ENCODE results near the gene RFX3.

Gene RFX3

DNA sequence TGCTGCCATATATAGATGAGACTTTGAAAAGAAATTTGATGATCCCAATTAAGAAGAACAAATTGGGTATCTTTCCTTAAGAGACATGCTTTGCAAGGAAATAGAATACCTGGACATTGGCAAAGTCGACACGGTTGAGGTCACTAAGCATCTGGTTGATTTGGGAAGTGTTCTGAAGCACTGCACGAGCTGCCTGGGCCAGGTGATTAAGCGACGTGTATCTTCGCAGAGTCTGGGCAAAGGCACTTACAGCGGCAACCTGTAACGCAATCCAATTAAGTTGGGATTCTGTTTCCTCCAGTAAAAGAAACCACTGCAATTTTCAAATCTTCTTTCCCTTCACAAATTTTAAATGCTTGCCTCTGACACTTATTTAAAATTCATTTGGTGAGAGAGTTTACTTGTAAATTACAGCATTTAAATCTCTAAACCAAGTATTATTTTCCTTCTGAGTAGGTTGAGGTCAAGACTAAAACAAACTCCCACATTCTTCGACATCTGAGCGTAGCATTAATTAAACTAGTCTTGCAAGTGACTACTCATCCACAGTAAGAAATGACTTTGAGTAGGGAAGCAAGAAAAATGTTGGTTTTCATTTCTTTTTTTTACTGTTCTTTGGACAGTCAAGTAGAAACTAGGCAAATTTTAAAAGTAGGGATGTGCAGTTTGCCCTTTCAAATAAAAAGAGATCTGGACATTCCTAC, 262.8 kb downstream of the RFX3 start:
- Histone ChIP-seq H3K27me3 (ENCODE audit: control insufficient read depth in 1 of 2, insufficient read depth in 2 of 2, low read length in 2 of 2) (no peaks in the 10 kb centered on the region), H3K36me3 (ENCODE audit: insufficient read depth, low read length) (peaks cover 10% of the 10 kb centered on the region), H3K4me3 (ENCODE audit: low read depth in 1 of 2, low read length in 2 of 2) (no peak overlapping the region), H3K4me1 (ENCODE audit: insufficient read depth, low read length) (no peaks in the 10 kb centered on the region), H3K27ac (ENCODE audit: low read depth, low read length) (no peak overlapping the region), H3K9me3 (ENCODE audit: low read length) (no peaks in the 10 kb centered on the region), H3K9ac (ENCODE audit: low read length) (no peak overlapping the region)

DNA sequence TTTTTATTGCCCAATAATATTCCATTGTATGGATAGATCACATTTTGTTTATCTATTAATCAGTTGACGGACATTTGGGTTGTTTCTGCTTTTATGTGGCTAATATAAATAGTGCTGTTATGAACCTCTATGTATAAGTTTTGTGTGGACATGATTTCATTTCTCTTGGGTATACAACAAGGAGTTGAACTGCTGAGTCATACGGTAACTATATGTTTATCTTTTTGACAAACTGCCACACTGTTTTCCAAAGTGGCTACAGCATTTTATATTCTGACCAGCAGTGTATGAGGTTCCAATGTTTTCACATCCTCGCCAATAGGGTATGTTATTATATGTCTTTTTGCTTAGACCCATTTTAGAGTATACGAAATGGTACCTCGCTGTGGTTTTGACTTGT, 264.3 kb downstream of the RFX3 start:
- no peak overlapping the region for H3K4me3 ChIP-seq (ENCODE audit: low read depth in 1 of 2, low read length in 2 of 2)
- no peak overlapping the region for H3K27ac ChIP-seq (ENCODE audit: low read depth, low read length)
- no peaks in the 10 kb centered on the region for H3K27me3 ChIP-seq (ENCODE audit: control insufficient read depth in 1 of 2, insufficient read depth in 2 of 2, low read length in 2 of 2)
- no peak overlapping the region for H3K9ac ChIP-seq (ENCODE audit: low read length)
- no peaks in the 10 kb centered on the region for H3K4me1 ChIP-seq (ENCODE audit: insufficient read depth, low read length)
- H3K9me3 ChIP-seq (ENCODE audit: low read length), result no peaks in the 10 kb centered on the region
- H3K36me3 ChIP-seq (ENCODE audit: insufficient read depth, low read length), result peaks cover 17% of the 10 kb centered on the region

DNA sequence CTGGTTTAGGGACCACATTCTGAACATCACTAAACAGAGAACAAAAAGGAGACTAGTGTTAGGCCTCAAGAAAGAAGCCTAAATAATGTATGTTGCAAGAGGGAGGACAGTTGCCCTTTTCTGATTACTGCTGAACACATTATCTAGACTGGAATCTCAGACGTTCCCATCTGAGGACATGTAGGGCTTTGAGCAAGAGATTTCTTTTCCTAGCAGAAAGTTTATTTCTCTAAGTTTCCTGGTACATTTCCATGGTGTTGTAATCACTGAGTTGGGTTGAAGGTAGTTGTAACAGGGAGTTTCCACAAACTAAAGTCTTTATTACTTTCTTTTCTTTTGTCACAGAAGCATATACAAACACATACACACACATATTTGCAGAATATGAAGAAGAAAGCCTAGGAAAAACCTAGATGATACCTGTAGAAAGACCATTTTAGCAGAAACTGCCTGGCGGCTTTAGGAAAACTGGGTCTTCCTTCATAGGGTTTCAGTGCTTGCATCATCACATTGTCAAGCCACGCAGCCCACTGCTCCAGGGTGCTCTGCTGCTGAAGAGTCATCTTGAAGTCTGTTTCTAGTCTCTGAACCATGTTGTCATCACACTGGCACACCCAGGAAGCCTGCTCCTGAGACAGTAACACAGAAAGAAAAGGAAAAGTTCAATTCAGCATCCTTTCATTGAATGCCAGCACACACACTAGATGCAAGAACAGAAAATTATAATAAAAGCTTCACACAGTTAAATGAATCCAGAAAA, 269.1 kb downstream of the RFX3 start:
- H3K36me3 ChIP-seq (ENCODE audit: insufficient read depth, low read length), result peaks cover 15% of the 10 kb centered on the region
- no peak overlapping the region for H3K9ac ChIP-seq (ENCODE audit: low read length)
- no peaks in the 10 kb centered on the region for H3K4me1 ChIP-seq (ENCODE audit: insufficient read depth, low read length)
- no peak overlapping the region for H3K27ac ChIP-seq (ENCODE audit: low read depth, low read length)
- no peak overlapping the region for H3K4me3 ChIP-seq (ENCODE audit: low read depth in 1 of 2, low read length in 2 of 2)
- no peaks in the 10 kb centered on the region for H3K9me3 ChIP-seq (ENCODE audit: low read length)
- H3K27me3 ChIP-seq (ENCODE audit: control insufficient read depth in 1 of 2, insufficient read depth in 2 of 2, low read length in 2 of 2), result no peaks in the 10 kb centered on the region

DNA sequence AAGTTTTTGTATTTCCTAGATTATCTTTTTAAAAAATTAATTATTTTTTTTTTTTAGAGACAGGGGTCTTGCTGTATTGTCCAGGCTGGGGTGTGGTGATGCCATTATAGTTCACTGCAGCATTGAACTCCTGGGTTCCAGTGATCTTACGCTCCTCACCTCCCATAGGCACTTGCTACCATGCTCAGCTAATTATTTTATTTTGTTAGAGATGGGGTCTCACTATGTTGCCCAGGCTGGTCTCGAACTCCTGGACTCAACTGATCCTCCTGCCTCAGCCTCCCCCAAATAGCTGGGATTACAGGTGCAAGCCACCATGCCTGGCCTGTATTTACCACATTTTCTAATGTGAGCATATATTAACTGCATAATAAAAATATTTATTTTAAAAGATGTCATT, 274.5 kb downstream of the RFX3 start:
- H3K4me3 ChIP-seq (ENCODE audit: low read depth in 1 of 2, low read length in 2 of 2), result no peak overlapping the region
- H3K27ac ChIP-seq (ENCODE audit: low read depth, low read length), result no peak overlapping the region
- no peak overlapping the region for H3K9ac ChIP-seq (ENCODE audit: low read length)
- H3K27me3 ChIP-seq (ENCODE audit: control insufficient read depth in 1 of 2, insufficient read depth in 2 of 2, low read length in 2 of 2), result no peaks in the 10 kb centered on the region
- H3K36me3 ChIP-seq (ENCODE audit: insufficient read depth, low read length), result peaks cover 12% of the 10 kb centered on the region
- H3K9me3 ChIP-seq (ENCODE audit: low read length), result no peaks in the 10 kb centered on the region
- H3K4me1 ChIP-seq (ENCODE audit: insufficient read depth, low read length), result no peaks in the 10 kb centered on the region

DNA sequence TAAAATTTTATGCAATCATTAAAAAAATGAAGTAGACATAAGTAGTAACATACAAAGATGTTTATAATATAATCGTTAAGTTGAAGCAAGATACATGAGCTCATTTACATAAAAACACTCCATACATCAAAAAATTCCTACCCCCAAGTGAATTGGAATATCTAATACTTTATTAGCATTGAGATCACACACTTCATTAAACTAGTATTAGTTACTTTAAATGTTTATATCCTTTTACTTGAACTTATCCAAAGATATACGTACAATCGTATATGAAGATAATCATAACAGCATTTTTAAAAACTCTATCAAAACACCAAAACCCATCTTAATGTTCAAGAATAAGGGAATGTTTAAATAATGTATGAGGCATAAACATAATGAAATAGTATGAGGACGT, 275.1 kb downstream of the RFX3 start:
- no peaks in the 10 kb centered on the region for H3K4me1 ChIP-seq (ENCODE audit: insufficient read depth, low read length)
- H3K9ac ChIP-seq (ENCODE audit: low read length), result no peak overlapping the region
- H3K36me3 ChIP-seq (ENCODE audit: insufficient read depth, low read length), result peaks cover 11% of the 10 kb centered on the region
- H3K4me3 ChIP-seq (ENCODE audit: low read depth in 1 of 2, low read length in 2 of 2), result no peak overlapping the region
- H3K9me3 ChIP-seq (ENCODE audit: low read length), result no peaks in the 10 kb centered on the region
- no peaks in the 10 kb centered on the region for H3K27me3 ChIP-seq (ENCODE audit: control insufficient read depth in 1 of 2, insufficient read depth in 2 of 2, low read length in 2 of 2)
- no peak overlapping the region for H3K27ac ChIP-seq (ENCODE audit: low read depth, low read length)

DNA sequence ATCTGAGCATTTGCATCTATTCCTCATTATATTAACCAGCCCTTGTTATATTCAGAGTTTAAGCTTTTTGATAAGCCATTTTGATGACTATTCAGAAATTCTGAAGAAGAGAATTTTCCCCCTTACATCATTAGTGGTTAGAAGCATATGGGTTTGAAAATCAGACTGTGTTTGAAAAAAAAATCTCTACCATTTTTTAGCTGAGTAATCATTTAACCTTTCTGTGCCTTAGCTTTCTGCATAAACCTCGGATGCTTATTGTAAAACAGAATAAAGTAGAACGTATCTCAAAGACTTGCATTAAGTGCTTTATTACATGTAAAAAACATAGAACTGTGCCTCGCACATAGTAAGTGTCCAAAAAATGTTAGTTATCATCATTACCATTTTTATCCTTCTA, 278.6 kb downstream of the RFX3 start:
- H3K27me3 ChIP-seq (ENCODE audit: control insufficient read depth in 1 of 2, insufficient read depth in 2 of 2, low read length in 2 of 2), result no peaks in the 10 kb centered on the region
- no peak overlapping the region for H3K27ac ChIP-seq (ENCODE audit: low read depth, low read length)
- no peaks in the 10 kb centered on the region for H3K9me3 ChIP-seq (ENCODE audit: low read length)
- H3K36me3 ChIP-seq (ENCODE audit: insufficient read depth, low read length), result peaks cover 4% of the 10 kb centered on the region
- no peak overlapping the region for H3K9ac ChIP-seq (ENCODE audit: low read length)
- no peak overlapping the region for H3K4me3 ChIP-seq (ENCODE audit: low read depth in 1 of 2, low read length in 2 of 2)
- H3K4me1 ChIP-seq (ENCODE audit: insufficient read depth, low read length), result no peaks in the 10 kb centered on the region

DNA sequence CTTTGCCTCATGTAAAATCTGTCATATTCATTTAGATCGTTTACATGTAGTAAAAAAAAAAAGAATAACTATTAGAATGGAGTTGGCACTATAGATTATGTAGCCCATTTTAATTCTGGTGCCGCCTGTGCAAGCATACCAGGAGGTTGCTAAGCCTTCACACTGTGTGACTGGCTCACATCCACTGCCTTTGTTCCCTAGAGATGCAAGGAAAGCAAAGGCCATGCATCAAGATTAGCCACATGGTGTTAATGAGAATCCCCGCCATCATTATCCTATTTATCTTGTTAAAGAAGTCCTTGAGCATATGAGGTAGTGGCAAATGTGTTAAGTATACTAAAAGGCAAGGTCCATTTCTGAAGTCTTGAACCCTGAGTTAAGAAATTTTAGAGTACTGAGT, 279.6 kb downstream of the RFX3 start:
- Histone ChIP-seq H3K9me3 (ENCODE audit: low read length) (no peaks in the 10 kb centered on the region), H3K27me3 (ENCODE audit: control insufficient read depth in 1 of 2, insufficient read depth in 2 of 2, low read length in 2 of 2) (no peaks in the 10 kb centered on the region), H3K9ac (ENCODE audit: low read length) (no peak overlapping the region), H3K36me3 (ENCODE audit: insufficient read depth, low read length) (peaks cover 4% of the 10 kb centered on the region), H3K27ac (ENCODE audit: low read depth, low read length) (no peak overlapping the region), H3K4me3 (ENCODE audit: low read depth in 1 of 2, low read length in 2 of 2) (no peak overlapping the region), H3K4me1 (ENCODE audit: insufficient read depth, low read length) (no peaks in the 10 kb centered on the region)

DNA sequence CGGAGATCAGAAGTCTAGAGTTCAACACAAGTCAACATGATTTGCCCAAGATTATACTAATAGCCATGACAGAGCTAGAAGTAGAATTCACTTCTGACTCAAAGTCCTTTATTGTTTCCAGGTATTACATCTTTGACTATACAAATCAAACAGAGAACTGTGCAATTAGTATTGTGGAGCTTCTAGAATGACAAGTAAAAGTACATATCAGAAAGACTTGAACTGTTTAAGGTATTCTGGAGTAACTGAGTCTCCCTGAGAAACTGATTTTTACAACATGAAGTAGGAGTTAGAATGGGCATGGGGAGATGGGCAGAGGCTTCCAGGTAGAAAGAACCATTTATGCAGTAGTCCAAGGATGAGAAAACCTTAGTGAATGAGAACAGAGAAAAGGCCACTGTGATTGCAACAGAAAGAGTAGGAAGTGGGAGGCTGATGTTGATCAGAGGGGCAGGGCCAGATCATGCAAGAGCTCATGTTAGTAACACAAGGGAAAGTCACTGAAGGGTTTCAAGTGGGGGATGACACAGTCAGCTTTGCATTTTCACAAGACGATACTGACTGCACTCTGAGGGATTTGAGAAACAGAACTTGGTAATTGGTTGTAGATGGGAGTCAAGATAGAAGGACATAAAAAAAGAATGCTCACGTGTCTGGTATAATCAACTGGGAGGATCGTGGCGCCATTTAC, 280.7 kb downstream of the RFX3 start:
- Histone ChIP-seq H3K27ac (ENCODE audit: low read depth, low read length) (no peak overlapping the region), H3K27me3 (ENCODE audit: control insufficient read depth in 1 of 2, insufficient read depth in 2 of 2, low read length in 2 of 2) (no peaks in the 10 kb centered on the region), H3K4me3 (ENCODE audit: low read depth in 1 of 2, low read length in 2 of 2) (no peak overlapping the region), H3K9ac (ENCODE audit: low read length) (no peak overlapping the region), H3K4me1 (ENCODE audit: insufficient read depth, low read length) (no peaks in the 10 kb centered on the region), H3K9me3 (ENCODE audit: low read length) (no peaks in the 10 kb centered on the region), H3K36me3 (ENCODE audit: insufficient read depth, low read length) (peaks cover 4% of the 10 kb centered on the region)

DNA sequence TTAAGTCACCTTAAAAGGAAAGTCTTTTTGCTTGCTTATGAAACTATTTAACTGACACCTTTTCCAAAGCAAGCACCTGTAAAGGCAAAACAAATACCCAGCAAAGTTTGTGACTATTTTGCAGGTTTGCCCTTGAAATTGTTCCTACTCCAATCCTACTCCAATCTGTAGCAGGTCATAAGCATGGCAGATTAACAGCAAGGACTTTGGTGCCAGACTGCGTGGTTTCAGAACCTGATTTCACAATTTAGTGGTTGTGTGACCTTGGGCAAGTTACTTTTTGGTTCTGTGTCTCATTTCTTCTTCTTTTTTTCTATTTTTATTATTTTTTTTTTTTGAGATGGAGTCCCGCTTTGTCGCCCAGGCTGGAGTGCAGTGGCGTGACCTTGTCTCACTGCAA, 282.1 kb downstream of the RFX3 start:
- Histone ChIP-seq H3K4me1 (ENCODE audit: insufficient read depth, low read length) (no peaks in the 10 kb centered on the region), H3K27me3 (ENCODE audit: control insufficient read depth in 1 of 2, insufficient read depth in 2 of 2, low read length in 2 of 2) (no peaks in the 10 kb centered on the region)

DNA sequence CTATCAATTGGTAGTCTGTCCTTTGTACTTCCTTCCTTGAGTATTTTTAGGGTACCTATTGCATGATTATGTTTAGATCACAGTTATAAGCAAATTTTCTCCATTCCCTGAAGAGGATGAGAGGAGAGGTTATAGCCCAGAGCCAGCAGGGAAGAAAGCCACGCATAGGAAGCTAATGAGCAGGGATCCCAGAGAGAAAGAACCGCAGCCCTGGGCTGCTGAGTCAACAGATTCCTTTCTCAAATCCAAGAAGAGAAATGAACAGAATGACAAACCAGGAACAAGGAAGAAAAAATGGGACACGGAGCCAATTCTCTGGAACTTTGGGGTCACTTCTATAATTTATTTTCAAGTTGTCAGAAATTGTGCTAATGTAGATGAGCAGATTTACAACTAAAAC, 284.5 kb downstream of the RFX3 start:
- H3K36me3 ChIP-seq (ENCODE audit: insufficient read depth, low read length), result no peaks in the 10 kb centered on the region
- H3K9me3 ChIP-seq (ENCODE audit: low read length), result no peaks in the 10 kb centered on the region
- H3K4me3 ChIP-seq (ENCODE audit: low read depth in 1 of 2, low read length in 2 of 2), result no peak overlapping the region
- H3K27me3 ChIP-seq (ENCODE audit: control insufficient read depth in 1 of 2, insufficient read depth in 2 of 2, low read length in 2 of 2), result no peaks in the 10 kb centered on the region
- H3K27ac ChIP-seq (ENCODE audit: low read depth, low read length), result no peak overlapping the region
- H3K9ac ChIP-seq (ENCODE audit: low read length), result no peak overlapping the region
- no peaks in the 10 kb centered on the region for H3K4me1 ChIP-seq (ENCODE audit: insufficient read depth, low read length)

More for the DNA sequence above, 282.1 kb downstream of the RFX3 start:
- H3K27ac ChIP-seq (ENCODE audit: low read depth, low read length), result no peak overlapping the region
- H3K4me3 ChIP-seq (ENCODE audit: low read depth in 1 of 2, low read length in 2 of 2), result no peak overlapping the region
- no peaks in the 10 kb centered on the region for H3K9me3 ChIP-seq (ENCODE audit: low read length)
- H3K36me3 ChIP-seq (ENCODE audit: insufficient read depth, low read length), result peaks cover 4% of the 10 kb centered on the region
- H3K9ac ChIP-seq (ENCODE audit: low read length), result no peak overlapping the region

DNA sequence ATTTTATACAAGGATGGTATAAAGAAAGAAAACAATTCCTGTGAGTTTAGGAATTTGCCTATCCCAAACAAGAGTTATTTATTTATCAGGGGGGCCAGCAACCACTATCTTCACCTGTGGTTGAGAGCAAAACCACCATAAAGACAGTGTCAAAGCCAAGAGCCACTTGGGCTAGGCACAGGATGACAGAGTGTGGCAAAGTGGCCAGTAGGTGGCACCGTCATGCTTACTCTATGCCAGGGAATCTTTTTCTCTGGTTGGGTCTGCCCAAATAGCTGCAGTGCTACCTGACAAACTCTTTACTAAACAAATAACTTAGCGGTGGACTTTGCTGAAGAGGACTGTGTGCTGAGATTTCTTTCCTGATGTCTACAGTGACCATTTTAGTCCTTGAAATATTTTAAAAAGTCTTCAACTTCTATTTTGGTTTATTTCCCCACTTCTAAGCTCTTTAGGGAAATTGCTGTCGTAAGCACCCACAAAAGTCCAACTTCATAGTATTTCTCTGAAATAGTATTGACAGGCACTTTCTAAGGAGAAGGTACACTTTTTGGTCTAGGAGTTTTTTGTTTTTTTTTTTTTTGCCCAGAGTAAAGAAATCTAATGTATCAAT, 285.0 kb downstream of the RFX3 start:
- Histone ChIP-seq H3K27me3 (ENCODE audit: control insufficient read depth in 1 of 2, insufficient read depth in 2 of 2, low read length in 2 of 2) (no peaks in the 10 kb centered on the region), H3K9me3 (ENCODE audit: low read length) (no peaks in the 10 kb centered on the region), H3K36me3 (ENCODE audit: insufficient read depth, low read length) (no peaks in the 10 kb centered on the region), H3K27ac (ENCODE audit: low read depth, low read length) (no peak overlapping the region), H3K9ac (ENCODE audit: low read length) (no peak overlapping the region), H3K4me3 (ENCODE audit: low read depth in 1 of 2, low read length in 2 of 2) (no peak overlapping the region), H3K4me1 (ENCODE audit: insufficient read depth, low read length) (no peaks in the 10 kb centered on the region)
